Smooth muscle cell (in vitro differentiated cells): ENCODE data around the gene CASKIN2. TPM values are rescaled to one million over a fixed set of nuclear protein-coding genes. Genes with fewer than 3 reads are reported as not detected.

Experiments
- DNase-seq: peaks from one replicate; lab custom pipeline; 2025; ENCODE audit not compliant: unreplicated experiment; lab: John Stamatoyannopoulos, UW
- H2AFZ ChIP-seq: fragments of 200-600 bp; sonication (generic); 2 replicates; pipeline ENCODE4 v1.6.0; 2016; ENCODE audit warnings: antibody characterized with exemption, low read depth, mild to moderate bottlenecking
- H3F3A ChIP-seq: fragments of 200-600 bp; sonication (generic); 2 replicates; pipeline ENCODE4 v1.6.0; 2017; ENCODE audit warnings: antibody characterized with exemption, low read depth
- H3K27ac ChIP-seq: fragments of 200-600 bp; sonication (generic); 2 replicates; pipeline ENCODE4 v1.5.1; 2016; ENCODE audit warnings: low read depth, mild to moderate bottlenecking
- H3K27me3 ChIP-seq: fragments of 200-600 bp; sonication (generic); 2 replicates; pipeline ENCODE4 v1.6.1; 2016; ENCODE audit warnings: low read depth, mild to moderate bottlenecking
- H3K36me3 ChIP-seq: fragments of 200-600 bp; sonication (generic); 2 replicates; pipeline ENCODE4 v1.5.1; 2016; ENCODE audit warnings: low read depth
- H3K4me1 ChIP-seq: fragments of 200-600 bp; sonication (generic); 2 replicates; pipeline ENCODE4 v1.5.1; 2016; ENCODE audit warnings: low read depth
- H3K4me2 ChIP-seq: fragments of 200-600 bp; sonication (generic); 2 replicates; pipeline ENCODE4 v1.6.0; 2016; ENCODE audit warnings: mild to moderate bottlenecking
- H3K4me3 ChIP-seq: fragments of 200-600 bp; sonication (generic); 2 replicates; pipeline ENCODE4 v1.5.1; 2016; ENCODE audit warnings: mild to moderate bottlenecking
- H3K79me2 ChIP-seq: fragments of 200-600 bp; sonication (generic); 2 replicates; pipeline ENCODE4 v1.6.0; 2016; ENCODE audit warnings: low read depth, mild to moderate bottlenecking
- H3K9ac ChIP-seq: fragments of 200-600 bp; sonication (generic); 2 replicates; pipeline ENCODE4 v1.6.0; 2016; ENCODE audit warnings: low read depth
- H3K9me3 ChIP-seq: fragments of 200-600 bp; sonication (generic); replicated peaks from 2 replicates; pipeline ENCODE4 v1.5.1; 2016; ENCODE audit warnings: low read depth
- H4K20me1 ChIP-seq: fragments of 200-600 bp; sonication (generic); 2 replicates; pipeline ENCODE4 v1.6.0; 2016; ENCODE audit warnings: low read depth
- WGBS: methylation state at CpG from one replicate; pipeline ENCODE4 v1.1.7; 2016; ENCODE audit warnings: low lambda C conversion rate; 5-methylcytosine and 5-hydroxymethylcytosine counted together
- polyA plus RNA-seq: library from polyadenylated mRNA; unstranded; fragments of >200 nt; fragmentation: Nextera tagmentation; extraction: Ambion mirVana; gene quantifications from 2 replicates; pipeline ENCODE4 v1.2.1, GENCODE V29; 2016
- total RNA-seq: library from RNA; depleted of rRNA; stranded (reverse); fragments of >200 nt; gene quantifications from 2 replicates; pipeline ENCODE4 v1.2.3, GENCODE V29; 2014
- TF ChIP-seq, protein P1 (sequence below): fragments of 200-600 bp; sonication (generic); IDR thresholded peaks from 2 replicates; pipeline ENCODE4 v1.5.1; 2017; ENCODE audit warnings: borderline replicate concordance, mild to moderate bottlenecking, antibody characterized with exemption; ENCODE audit not compliant: insufficient read depth, poor library complexity, severe bottlenecking

Gene CASKIN2
- total and polyA plus RNA-seq, 2 experiments from 2014 or later, result 2.6 to 8.0 TPM

DNA sequence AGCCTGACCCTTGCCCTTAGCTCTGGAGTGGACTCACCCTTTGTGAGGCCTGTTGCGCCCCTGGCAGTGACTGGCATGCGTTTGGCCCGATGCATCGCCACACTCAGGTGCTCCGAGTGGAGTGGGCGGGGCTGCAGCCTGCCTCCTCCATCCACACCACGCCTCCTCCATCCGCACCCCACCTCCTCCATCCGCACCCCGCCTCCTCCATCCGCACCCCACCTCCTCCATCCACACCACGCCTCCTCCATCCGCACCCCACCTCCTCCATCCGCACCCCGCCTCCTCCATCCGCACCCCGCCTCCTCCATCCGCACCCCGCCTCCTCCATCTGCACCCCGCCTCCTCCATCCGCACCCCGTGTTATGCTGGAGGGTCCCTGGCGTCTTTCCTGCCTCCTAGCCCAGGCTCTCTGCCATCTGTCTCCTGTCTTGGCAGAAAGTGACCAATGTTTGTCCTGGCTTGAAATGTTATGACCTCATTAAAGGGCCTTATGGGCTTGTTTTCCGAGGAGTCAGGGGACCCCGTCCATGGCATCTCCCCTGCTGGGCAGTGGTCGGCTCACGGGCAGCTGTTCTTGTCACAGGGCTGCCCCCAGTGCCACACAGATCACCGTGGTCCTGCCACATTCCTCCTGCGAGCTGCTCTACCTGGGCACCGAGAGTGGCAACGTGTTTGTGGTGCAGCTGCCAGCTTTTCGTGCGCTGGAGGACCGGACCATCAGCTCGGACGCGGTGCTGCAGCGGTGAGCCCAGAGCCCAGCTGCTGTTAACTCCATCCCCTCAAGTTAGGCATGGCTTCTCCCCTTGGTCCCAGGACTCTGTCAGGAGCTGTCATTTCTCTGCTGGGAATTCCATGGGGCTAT lies 43.6 kb upstream of the CASKIN2 start:
- H3F3A ChIP-seq, result no peaks in the 10 kb centered on the region
- no peaks in the 10 kb centered on the region for H3K27me3 ChIP-seq
- H3K36me3 ChIP-seq, result no peaks in the 10 kb centered on the region
- no peak overlapping the region for H3K27ac ChIP-seq
- no peak overlapping the region for H3K9ac ChIP-seq
- TF ChIP-seq, protein P1, sequence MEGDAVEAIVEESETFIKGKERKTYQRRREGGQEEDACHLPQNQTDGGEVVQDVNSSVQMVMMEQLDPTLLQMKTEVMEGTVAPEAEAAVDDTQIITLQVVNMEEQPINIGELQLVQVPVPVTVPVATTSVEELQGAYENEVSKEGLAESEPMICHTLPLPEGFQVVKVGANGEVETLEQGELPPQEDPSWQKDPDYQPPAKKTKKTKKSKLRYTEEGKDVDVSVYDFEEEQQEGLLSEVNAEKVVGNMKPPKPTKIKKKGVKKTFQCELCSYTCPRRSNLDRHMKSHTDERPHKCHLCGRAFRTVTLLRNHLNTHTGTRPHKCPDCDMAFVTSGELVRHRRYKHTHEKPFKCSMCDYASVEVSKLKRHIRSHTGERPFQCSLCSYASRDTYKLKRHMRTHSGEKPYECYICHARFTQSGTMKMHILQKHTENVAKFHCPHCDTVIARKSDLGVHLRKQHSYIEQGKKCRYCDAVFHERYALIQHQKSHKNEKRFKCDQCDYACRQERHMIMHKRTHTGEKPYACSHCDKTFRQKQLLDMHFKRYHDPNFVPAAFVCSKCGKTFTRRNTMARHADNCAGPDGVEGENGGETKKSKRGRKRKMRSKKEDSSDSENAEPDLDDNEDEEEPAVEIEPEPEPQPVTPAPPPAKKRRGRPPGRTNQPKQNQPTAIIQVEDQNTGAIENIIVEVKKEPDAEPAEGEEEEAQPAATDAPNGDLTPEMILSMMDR, result no peak
- 97% methylated on average over 24 of the region's 38 CpGs for WGBS
- H3K4me2 ChIP-seq, result no peak overlapping the region
- H3K9me3 ChIP-seq, result no peaks in the 10 kb centered on the region
- no peak overlapping the region for H2AFZ ChIP-seq
- H3K4me1 ChIP-seq, result no peaks in the 10 kb centered on the region
- no peak overlapping the region for H3K4me3 ChIP-seq
- no peak for DNase-seq
- H3K79me2 ChIP-seq, result no peaks in the 10 kb centered on the region
- no peaks in the 10 kb centered on the region for H4K20me1 ChIP-seq

DNA sequence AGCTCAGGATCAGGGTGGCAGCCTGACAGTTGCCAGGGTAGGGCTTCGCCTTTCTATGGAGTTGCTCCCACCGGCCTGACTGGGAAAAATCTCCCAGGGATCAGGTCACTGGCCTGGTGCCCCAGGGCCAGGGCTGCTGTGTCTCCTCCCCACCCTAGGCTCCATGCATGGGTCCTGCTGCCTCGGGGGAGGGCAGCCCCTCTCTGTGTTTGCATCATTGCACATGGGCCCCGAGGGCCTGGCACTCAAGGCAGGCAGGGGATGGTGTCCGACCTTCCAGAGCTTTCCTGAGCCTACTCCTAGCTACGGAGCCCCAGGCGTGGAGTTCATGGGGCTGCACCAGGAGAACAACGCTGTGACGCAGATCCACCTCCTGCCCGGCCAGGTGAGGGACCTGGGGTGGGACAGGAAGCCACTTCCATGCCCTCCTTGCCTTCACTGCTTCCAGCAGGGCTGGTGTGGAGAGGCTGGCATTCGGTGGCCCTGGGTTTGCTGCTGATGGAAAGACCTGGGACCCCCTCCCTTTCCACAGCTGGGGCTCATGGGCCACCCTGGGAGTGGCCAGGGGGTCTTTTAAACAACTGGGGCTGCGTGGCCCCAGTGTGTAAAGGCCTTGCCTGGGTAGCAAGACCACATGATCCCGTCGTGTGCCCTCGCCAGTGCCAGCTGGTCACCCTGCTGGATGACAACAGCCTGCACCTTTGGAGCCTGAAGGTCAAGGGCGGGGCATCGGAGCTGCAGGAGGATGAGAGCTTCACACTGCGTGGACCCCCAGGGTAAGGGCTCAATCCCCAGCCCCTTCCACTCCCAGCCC lies 42.7 kb upstream of the CASKIN2 start:
- Histone ChIP-seq H3K27me3 (no peaks in the 10 kb centered on the region), H3K36me3 (no peaks in the 10 kb centered on the region), H3K79me2 (no peaks in the 10 kb centered on the region), H2AFZ (no peak overlapping the region), H3K4me3 (no peak overlapping the region), H3K4me1 (peaks cover 3% of the 10 kb centered on the region), H3K9me3 (no peaks in the 10 kb centered on the region), H4K20me1 (no peaks in the 10 kb centered on the region), H3K27ac (no peak overlapping the region), H3K9ac (no peak overlapping the region), H3K4me2 (no peak overlapping the region), H3F3A (no peaks in the 10 kb centered on the region)
- WGBS, result 89% methylated on average over 18 of the region's 18 CpGs
- no peak for DNase-seq
- TF ChIP-seq, protein P1, result no peak

DNA sequence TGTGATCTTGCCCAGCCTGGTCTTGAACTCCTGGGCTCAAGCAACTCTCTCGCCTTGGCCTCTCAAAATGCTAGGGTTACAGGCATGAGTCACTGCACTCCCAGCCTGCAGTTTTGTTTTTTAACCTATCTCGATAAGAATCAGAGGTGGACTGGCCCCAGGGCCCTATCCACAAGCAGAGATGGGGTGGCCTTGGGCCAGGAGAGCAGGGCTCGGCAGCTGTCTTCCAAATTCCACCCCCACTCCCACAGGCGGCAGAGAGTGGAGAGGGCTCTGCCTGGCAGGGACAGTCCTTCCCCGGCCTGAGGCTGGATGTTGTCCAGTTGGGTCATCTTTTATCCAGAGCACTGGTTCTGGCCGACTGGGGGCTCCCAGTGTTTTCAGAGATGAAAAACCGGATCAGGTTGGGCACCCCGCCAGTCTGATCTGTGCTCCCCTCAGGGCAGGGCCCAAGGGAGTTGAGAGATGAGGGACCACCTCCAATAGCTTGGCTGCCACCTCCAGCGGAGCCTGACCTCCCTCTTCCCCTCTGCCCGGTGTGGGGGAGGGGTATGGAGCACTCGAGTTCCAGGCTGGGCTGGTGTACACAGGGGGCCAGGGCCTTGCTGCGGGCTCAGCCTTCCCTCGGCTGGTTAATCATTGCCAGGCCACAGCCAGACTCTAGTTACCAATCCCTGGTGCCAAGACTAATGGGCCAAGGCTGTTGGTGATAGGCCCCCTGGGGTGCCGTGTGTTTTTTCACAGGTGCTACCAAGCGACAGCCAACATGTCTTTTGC lies 41.9 kb upstream of the CASKIN2 start:
- Histone ChIP-seq H3K4me2 (no peak overlapping the region), H2AFZ (no peak overlapping the region), H3K9me3 (no peaks in the 10 kb centered on the region), H3K4me1 (peaks cover 10% of the 10 kb centered on the region), H3F3A (no peaks in the 10 kb centered on the region), H3K9ac (no peak overlapping the region), H4K20me1 (no peaks in the 10 kb centered on the region), H3K36me3 (no peaks in the 10 kb centered on the region), H3K27ac (no peak overlapping the region), H3K4me3 (no peak overlapping the region), H3K27me3 (no peaks in the 10 kb centered on the region), H3K79me2 (no peaks in the 10 kb centered on the region)
- 72% methylated on average over 15 of the region's 15 CpGs for WGBS
- DNase-seq, result no peak
- TF ChIP-seq, protein P1, result no peak
